GM12891 (cell line): Measurements from ENCODE around the gene IFNA17. TPM values are rescaled to one million over a fixed set of nuclear protein-coding genes. Genes with fewer than 3 reads are reported as not detected.
A peak's percentile ranks its signal among the peaks of the same experiment; 100 is the strongest.

ENCODE experiments used
- DNase-seq: peaks from one replicate; pipeline ENCODE4 v3.0.0; 2011; ENCODE audit warnings: low spot score; ENCODE audit not compliant: insufficient read length
- FAIRE-seq: peaks from 2 replicates; lab custom pipeline; 2011; peaks lifted over from hg19 to GRCh38; lab: Jason Lieb, UNC
- PAX5 ChIP-seq: IDR thresholded peaks from 2 replicates; pipeline ENCODE4 v1.6.1; 2011; ENCODE audit warnings: low read length, moderate library complexity, mild to moderate bottlenecking; ENCODE audit not compliant: insufficient read depth, severe bottlenecking
- POLR2A ChIP-seq: IDR thresholded peaks from 2 replicates; pipeline ENCODE4 v1.6.1; 2011; ENCODE audit warnings: low read depth, low read length, control low read depth
- POLR2AphosphoS5 ChIP-seq: IDR thresholded peaks from 2 replicates; pipeline ENCODE4 v1.6.1; 2011; ENCODE audit warnings: low read depth, low read length, control low read depth
- POU2F2 ChIP-seq: IDR thresholded peaks from 2 replicates; pipeline ENCODE4 v1.6.1; 2011; ENCODE audit warnings: low read depth, mild to moderate bottlenecking, control low read depth, low read length, moderate library complexity
- SPI1 ChIP-seq: IDR thresholded peaks from 2 replicates; pipeline ENCODE4 v1.6.1; 2011; ENCODE audit warnings: low read depth, low read length, control low read depth
- TAF1 ChIP-seq: IDR thresholded peaks from 2 replicates; pipeline ENCODE4 v1.6.1; 2011; ENCODE audit warnings: low read depth, low read length, control low read depth
- polyA plus RNA-seq: library from polyadenylated mRNA; unstranded; fragments of >200 nt; gene quantifications from one replicate; pipeline ENCODE4 v1.2.1, GENCODE V29; 2012; ENCODE audit warnings: low read depth, missing spikeins, inconsistent platforms; ENCODE audit not compliant: missing spikeins

Gene IFNA17
- polyA plus RNA-seq, result not detected

DNA sequence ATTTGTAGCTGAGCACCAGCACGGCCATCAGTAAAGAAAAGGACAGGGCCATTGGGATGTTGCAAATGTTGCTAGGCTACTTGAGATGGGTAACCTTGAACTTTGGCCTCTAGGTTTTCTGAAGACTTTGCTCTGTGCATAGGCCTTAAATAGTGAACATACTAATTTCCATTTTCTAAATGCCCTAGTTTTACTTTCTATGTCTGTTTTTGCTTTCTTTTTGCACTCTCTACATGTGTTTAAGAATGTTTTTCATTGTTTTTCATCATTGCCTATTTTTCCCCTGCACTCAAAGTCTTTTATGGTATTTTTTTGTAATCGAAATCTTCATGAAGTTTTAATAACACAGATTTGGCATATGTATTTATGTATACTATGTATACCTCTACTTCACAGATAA is at the start of gene IFNA17:
IFNA17 (minus strand) TSS at position 101 of the 400 bp plus-strand sequence; CDS start at position 52, 49 bp downstream.
- FAIRE-seq (no peak), DNase-seq (no peak)
- TF ChIP-seq PAX5 (no peak), POLR2A (no peak), SPI1 (no peak), POU2F2 (no peak), POLR2AphosphoS5 (no peak), TAF1 (no peak)

DNA sequence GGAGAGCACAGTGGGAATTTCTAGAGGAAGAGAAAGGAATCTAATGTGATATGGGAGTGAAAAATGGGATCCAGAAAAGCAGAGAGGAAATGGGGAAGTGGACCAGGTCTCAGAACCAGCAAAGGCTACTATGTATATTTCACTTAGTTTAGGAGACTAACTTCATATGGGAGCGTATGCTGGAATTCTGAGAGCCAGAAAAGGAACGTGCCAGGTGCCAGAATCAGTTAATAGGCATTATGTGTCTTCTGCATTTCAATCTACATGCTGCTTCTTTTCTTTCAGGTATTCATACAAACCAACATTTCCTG is 40.3 kb upstream of the IFNA17 start:
- no peak for TF ChIP-seq PAX5
- peak; percentile 78 for TF ChIP-seq SPI1
- TF ChIP-seq POLR2AphosphoS5, result no peak
- DNase-seq (no peak), FAIRE-seq (no peak)

DNA sequence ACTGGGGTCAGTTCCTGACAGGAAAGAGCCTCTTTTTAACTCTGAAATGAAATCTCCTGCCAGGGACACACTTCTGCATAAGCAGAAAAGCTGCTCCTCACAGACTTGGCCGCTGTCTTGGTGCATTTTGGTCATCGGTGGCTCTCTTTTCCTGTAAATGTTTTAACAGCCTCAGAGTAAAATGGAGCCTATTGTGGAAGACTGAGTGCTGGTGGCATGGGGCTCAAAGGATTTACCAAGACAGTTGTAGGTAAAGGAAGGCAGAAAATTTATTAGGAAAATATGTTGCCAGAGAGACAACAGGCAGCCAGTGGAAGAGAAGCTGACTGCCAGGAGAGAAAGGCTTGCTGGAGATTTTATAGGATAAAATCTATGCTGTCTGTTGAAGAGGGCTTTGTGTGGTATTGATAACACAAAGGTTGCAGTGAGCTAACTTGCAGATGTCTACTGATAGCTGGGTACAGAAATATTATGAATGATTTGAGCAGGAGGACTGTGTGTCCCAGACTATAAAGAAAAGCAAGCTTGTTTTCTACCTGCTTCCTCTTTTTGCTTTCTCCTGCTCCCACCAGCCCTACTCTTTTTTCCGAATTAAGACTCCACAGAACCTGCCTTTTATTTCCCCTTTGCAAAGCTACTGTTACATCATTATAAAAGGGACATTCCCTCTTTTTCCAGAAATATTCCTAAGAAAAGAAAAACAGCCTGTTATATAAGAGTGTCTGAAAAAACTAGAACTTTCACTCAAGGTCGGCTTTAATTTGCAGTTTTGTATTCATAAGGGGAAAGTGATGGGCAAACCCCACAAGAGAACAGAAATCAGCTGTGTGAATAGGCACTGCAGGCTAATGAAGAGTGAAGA is 39.7 kb upstream of the IFNA17 start:
- no peak for TF ChIP-seq POLR2A
- TF ChIP-seq SPI1, result peak; percentile 85
- TF ChIP-seq TAF1, result no peak
- DNase-seq (no peak), FAIRE-seq (peak; percentile 61)

- FAIRE-seq, result no peak
These were observed 38.9 kb upstream of the IFNA17 start for GRCh38 chr9:21266733-21267484.

DNA sequence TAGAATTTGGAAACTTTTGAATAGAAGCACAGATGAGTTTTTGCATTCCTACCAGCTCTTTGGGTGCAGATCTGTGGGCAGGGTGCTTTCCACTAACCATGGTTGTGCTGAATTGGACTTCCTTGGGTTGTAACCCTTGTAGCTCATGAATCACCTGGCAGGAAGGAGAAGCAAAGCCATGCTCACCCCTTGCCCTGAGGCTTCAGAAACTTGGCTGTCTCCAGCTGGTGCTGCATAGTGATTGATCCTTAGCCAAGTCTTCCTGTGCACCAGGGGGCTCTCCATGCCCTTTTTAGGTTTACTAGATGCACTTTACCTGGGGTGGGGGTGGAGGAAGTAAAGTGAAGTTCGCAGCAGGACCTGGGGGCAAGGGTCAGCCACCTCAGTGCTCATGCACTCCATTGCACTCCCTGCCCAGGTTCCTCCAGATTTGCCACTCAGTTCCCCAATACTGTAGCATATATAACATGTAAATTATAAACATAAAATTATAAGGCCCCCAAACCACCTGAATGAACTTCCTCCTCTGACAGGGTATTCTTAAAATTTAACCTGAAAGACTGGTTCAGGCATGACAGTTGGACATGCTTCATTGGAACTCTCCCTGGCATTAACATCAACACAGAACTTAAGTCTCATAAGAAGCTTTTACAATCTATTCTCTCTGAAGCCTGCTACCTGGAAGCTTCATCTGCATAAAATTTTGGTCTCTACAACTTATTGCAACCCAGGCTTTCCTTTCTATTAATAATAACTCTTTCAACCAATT is 37.6 kb upstream of the IFNA17 start:
- DNase-seq (no peak), FAIRE-seq (no peak)
- TF ChIP-seq PAX5 (no peak), POLR2AphosphoS5 (no peak), SPI1 (no peak), POU2F2 (no peak), TAF1 (no peak), POLR2A (no peak)

More at GRCh38 chr9:21266733-21267484, 38.9 kb upstream of the IFNA17 start:
- no peak for TF ChIP-seq SPI1
- TF ChIP-seq TAF1, result no peak
- DNase-seq, result no peak

DNA sequence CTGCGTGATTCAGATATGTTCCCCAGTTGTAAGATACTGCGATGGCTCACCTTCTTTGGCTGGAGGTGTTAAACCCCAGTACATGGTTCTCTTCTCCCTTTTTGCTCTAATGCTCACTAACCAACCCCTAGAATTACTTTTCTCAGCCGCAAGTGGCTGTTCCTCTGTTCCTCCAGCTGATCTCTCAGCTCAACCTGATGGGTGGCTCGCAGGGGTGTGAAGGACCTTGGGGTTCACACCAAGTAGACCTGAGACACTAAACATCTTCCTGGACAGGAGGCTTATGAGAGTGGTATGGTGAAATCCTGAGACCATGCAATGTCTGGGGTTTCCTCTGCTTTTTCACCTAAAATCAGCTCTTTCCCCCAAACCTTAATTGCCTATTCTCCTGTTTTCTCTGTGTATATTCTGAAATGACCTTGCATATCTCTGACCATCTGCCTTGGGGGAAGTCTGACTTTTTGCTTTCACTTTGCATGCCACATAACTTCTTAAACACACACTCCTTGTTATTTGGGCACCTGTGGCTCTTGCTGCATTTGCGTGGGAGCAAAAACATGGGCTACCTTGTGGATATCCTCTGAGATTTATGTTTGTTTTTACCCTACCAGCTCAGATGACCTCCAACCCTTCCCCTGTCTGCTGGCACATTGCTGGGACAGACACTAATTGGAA is 27.7 kb upstream of the IFNA17 start:
- DNase-seq (no peak), FAIRE-seq (peak; percentile 87)
- TF ChIP-seq POLR2AphosphoS5 (no peak), POU2F2 (no peak), POLR2A (no peak), SPI1 (no peak), TAF1 (no peak)

- FAIRE-seq (peak; percentile 70), DNase-seq (no peak)
- no peak for TF ChIP-seq POLR2AphosphoS5
- no peak for TF ChIP-seq TAF1
- no peak for TF ChIP-seq SPI1
- no peak for TF ChIP-seq POLR2A
- TF ChIP-seq PAX5, result no peak
- no peak for TF ChIP-seq POU2F2
These were observed 24.9 kb upstream of the IFNA17 start for GRCh38 chr9:21252721-21253547.

DNA sequence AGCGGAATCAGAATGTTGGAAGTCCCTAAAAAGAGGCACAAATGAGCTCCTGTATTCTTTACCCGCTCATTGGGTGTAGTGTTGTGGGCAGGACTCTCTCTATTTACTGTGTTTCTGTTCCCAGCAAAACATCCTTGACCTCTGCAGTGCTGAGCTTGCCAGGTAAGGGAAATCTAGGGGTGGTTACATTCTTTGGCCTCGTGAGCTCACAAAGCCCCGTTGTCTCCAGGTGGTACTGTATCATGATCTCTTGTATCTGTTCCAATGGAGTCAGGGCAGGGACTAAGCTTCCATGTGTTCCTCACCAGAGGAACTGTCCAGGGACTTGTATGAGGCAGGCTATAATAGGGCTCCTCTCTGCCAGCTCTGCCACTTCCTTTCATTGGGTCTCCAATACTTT is 23.6 kb upstream of the IFNA17 start:
- FAIRE-seq, result no peak
- no peak for DNase-seq
- TF ChIP-seq PAX5, result no peak
- no peak for TF ChIP-seq POLR2A
- no peak for TF ChIP-seq POLR2AphosphoS5
- TF ChIP-seq POU2F2, result no peak
- no peak for TF ChIP-seq TAF1
- no peak for TF ChIP-seq SPI1

DNA sequence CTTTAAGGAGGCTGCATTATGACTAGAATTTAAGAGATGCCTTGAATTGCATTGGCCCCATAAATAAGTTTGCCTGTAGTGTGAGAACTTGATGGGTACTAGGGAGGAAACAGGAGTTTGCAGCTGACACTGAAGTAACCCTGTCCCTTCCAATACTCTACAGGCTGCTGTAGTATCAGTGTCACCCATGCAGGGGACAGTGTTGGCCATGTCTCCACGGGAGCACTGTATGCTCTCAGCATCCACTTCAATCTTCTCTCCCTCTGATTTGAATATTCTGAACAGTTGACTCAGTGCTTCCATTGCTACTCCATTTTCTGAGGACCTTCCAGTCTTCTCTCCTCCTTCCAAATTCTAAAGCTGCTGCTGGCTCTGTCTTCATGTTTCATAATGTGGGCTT is 23.2 kb upstream of the IFNA17 start:
- DNase-seq, result no peak
- no peak for FAIRE-seq
- TF ChIP-seq POU2F2 (no peak), POLR2AphosphoS5 (no peak), POLR2A (no peak), TAF1 (no peak), SPI1 (no peak), PAX5 (no peak)
